ENCODE results near the gene UBXN10.

The UBXN10 gene

GRCh38 chr1:20151906-20152598, 33.8 kb upstream of the UBXN10 start:
- DNase-seq (ENCODE audit: low spot score): peak; percentile 96

GRCh38 chr1:20152599-20152930, 33.3 kb upstream of the UBXN10 start:
- no peak for DNase-seq (ENCODE audit: low spot score)

DNA sequence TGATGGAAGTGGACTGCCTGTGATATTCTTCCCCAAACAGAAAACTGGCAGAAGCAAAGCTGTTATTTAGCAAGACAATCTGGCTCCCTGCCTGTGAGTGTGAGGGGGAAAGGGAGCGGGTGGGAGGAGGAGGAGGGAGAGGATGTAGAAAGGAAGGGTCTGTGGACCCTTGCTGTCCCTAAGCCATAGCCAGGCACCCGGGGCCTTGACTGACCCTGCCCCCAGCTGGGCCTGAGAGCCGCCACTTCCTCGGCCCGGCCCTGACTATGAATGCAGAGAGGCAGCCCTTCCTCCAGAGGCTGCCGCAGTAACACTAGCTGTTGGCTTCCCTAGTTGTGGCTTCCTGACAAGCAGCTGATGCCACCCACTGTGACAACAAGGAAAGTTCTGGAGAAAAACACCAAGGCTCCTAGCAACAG, 32.9 kb upstream of the UBXN10 start:
- DNase-seq (ENCODE audit: low spot score): peak; percentile 60

DNA sequence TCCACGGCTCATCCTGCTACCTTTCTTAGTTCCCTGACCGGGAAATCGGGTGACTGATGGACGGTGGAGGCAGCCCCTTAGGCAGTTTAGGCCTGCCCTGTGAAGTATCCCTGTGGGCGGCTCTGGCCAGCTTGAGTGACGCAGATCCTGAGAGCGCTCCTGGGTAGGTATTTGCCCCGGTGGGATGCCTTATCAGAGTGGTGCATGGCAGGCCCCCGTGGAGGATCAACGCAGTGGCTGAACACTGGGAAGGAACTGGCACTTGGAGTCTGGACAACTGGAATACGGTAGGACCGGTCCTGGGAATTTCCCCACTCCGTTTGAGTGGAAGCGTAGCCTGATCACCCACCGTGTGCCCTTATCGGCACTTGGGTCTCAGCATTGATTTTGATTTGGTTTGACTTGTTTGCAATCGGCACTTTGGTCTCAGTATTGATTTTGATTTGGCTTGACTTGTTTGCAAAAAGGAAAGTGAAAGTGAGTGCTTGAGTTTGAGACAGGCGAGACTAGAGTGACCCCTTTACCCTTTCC, 31.5 kb upstream of the UBXN10 start:
- DNase-seq (ENCODE audit: low spot score): no peak

DNA sequence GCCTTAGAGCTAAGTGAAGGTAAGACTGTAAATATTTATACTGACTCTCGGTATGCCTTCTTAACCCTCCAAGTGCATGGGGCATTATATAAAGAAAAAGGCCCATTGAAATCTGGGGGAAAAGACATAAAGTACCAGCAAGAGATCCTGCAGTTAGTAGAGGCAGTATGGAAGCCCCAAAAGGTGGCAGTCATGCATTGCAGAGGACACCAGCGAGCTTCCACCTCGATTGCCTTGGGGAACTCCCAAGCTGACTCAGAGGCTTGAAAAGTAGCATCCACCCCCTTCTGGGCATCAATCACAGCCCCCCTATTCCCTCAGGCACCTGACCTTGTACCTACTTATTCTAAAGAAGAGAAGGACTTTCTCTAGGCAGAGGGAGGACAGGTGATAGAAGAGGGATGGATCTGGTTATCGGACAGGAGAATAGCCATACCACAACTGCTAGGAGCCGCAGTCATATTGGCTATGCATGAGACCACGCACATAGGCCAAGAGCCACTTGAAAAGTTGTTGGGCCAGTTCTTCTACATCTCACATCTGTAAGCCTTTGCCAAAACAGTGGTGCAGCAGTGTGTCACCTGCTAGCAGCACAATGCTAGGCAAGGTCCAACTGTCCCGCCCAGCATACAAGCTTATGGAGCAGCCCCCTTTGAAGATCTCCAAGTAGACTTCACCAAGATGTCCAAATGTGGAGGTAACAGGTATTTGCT, 27.4 kb upstream of the UBXN10 start:
- DNase-seq (ENCODE audit: low spot score): no peak

DNA sequence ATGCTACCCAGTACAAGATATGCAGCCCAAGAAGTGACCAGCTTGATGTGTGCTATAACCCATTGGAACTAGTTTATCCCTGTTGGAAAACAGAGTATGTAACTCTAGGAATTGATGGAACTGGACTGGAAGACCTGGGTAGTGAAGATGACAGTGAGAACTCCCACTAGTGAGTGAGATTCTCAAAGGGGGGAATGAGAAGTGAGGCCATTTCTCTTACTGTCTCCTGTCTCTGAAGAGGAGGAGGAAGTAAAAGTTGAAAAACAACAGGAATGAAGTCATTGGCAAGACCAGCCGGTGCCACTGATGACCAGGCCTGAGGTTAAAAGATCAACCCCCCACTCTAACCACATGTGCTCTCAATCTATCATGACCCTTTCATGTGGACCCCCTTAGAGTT, 25.9 kb upstream of the UBXN10 start:
- no peak for DNase-seq (ENCODE audit: low spot score)

DNA sequence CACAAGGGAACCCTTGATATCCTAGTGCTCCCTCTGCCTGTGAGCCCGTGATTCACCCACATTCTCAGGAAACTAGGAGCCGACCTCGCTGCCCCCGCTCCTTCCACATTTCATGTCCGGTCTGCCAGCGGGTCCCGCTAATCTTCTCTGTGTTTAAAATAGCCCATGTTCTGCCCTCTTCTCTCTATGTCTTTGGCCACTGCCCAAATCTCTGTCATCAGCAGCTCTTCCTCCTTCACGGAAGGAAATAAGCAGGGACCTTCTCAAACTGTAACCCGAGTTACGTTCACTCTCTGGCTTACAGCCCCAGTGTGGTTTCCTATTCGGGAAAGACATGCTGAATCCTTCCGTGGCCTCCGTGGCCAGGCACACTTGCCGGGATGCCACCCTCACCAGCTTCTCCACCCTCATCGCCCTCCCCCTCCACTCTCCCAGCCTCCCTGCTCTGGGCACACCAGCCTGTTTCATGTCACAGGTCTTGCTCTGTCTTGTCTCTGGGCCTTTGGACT, 21.1 kb upstream of the UBXN10 start:
- no peak for DNase-seq (ENCODE audit: low spot score)

DNA sequence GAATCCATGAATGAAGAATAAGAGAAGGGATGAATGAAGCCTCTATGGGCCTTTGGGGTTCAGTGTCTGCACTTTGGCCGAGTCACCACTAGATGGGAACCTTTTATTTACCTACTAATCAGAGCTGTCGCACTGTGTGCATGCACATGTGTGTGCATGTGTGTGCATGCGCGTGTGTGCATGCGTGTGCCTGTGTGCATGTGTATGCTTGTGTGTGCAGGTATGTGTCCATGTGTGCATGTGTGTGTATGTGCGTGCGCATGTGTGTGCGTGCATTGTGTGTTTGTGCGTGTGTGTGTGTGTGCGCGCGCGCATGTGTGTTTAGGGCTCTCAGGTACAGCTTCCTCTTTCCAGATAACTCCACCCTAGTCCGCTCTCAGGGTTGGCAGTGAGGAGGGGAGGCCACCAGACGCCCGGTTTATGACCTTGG, 20.4 kb upstream of the UBXN10 start:
- no peak for DNase-seq (ENCODE audit: low spot score)

DNA sequence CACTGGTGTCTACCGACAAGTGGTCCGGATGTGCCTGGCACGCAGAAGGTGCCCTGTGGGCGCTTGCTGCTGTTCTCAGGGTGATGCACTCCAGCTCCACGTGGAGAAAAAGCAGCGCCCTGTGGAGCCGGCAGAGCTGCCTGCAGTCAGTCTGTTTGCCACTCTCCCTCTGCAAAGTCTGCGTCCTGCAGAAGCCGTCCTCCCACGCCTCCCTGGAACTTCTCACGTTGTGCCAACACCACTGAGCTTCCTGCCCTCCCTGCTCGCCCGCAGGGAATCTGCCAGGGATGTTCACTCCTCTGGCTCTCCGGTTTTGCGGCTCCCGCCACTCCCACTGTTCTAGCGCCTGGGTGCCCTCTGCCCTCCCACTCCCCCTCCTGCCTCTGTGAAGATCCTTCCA, 19.8 kb upstream of the UBXN10 start:
- DNase-seq (ENCODE audit: low spot score): no peak

GRCh38 chr1:20167126-20167525, 18.8 kb upstream of the UBXN10 start:
- no peak for DNase-seq (ENCODE audit: low spot score)

DNA sequence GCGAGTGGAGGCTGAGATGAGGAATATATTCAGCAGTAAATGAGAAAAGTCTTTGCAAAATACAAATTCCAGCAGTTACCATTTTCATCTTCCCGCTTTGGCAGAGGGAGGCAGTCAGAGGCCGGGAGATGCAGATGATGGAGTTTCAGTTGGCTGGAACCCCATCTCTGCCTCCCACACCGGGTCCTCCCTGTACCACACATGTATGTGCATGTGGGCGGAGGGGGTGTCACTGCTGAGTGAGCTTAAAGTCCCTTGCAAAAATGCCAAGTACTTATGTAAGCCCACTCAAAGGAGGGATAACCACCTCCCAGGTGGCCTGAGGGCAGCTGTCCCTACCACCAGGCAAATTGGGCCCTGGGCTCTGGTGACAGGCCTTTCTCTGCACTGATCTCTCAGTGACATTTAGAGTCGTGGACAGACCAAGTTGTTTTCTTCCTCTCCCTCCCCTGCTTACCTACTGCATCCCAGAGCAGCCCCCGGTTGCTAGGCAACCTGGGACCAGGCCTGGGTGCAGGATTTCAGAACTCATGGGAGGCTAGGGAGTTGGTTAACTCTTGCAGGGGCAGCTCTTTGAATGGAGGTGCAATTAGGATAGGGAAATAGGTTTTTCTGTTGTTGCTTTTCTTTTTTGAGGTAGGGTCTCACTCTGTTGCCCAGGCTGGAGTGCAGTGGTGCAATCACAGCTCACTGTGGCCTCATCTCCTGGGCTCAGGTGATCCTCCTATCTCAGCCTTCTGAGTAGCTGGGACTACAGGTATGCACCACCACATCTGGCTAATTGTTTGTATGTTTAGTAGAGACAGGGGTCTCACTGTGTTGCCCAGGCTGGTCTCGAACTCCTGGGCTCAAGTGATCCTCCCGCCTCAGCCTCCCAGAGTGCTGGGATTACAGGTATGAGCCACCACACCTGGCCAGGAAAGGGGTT, 17.1 kb upstream of the UBXN10 start:
- DNase-seq (ENCODE audit: low spot score): no peak

DNA sequence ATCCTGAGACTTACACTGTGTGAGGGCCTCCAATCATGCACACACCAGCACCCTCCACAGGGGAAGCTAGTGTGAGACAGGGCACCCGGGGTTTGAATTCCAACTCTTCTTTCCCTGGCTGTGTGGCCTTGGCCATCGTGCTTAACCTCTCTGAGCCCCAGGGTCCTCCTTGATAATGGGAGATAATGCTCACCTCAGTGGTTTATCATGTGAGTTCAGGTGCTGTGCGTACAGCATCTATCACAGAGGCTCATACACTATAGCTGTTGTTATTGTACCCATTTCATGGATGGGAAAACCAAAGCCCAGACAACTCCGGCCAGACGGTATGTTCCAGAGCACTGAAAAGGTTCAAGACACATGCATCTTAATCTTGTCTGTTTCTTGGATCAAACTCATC, 16.0 kb upstream of the UBXN10 start:
- no peak for DNase-seq (ENCODE audit: low spot score)

GRCh38 chr1:20172033-20172590, 13.8 kb upstream of the UBXN10 start:
- no peak for DNase-seq (ENCODE audit: low spot score)

- no peak for DNase-seq (ENCODE audit: low spot score)
Observed at GRCh38 chr1:20174937-20175666, 10.8 kb upstream of the UBXN10 start.

GRCh38 chr1:20178634-20179370, 7.1 kb upstream of the UBXN10 start:
- DNase-seq (ENCODE audit: low spot score): no peak

DNA sequence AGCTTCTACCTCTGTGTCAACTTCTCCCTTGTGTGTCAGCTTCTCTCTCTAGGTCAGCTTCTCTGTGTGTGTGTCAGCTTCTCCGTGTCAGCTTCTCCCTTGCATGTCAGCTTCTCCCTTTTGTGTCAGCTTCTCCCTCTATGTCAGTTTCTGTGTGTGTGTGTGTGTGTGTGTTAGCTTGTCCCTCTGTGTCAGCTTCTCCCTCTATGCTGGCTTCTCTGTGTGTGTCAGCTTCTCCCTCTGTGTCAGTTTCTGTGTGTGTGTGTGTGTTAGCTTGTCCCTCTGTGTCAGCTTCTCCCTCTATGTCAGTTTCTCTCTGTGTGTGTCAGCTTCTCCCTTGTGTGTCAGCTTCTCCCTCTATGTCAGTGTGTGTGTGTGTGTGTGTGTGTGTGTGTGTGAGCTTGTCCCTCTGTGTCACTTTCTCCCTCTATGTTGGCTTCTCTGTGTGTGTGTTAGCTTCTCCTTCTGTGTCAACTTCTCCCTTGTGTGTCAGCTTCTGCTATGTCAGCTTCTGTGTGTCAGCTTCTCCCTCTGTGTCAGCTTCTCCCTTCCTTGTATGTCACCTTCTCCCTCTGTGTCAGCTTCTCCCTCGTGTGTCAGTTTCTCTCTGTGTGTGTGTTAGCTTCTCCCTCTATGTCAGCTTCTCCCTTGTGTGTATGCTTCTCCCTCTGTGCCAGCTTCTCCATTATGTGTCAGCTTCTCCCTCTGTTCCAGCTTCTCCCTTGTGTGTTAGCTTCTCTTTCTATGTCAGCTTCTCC, 6.3 kb upstream of the UBXN10 start:
- no peak for DNase-seq (ENCODE audit: low spot score)

DNA sequence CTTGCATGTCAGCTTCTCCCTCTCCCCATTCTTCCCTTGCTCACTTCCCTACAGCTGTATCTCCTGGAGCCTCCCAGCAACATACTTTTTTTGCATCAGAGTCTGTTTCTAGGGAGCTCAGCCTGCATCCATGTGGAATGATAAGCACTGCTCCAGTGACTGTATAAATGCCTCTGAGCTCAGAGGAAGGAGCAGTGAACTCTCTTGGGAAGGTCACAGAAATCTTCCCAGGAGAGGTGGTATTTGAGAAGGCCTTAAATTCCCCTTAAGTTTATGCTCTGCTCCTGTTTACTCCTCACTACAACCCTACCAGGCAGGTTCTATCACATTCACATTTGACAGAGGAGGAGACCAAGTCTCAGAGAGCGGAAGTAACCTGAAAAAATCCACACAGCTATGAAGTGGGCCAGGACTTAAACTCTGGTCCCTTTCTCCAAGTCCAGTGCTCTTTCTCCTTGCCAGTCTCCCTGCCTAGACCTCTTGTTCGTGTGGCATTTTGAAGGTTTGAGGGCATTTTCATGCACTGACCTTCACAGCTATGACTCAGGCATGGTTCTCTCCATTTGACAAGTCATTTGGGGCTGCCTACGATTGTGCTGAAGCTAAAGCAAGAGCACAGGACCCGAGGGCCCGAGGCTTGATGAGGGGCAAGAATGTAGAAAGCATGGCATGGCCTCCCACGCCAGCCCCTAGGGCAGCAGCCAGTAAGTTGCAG, 5.6 kb upstream of the UBXN10 start:
- no peak for DNase-seq (ENCODE audit: low spot score)

GRCh38 chr1:20180844-20181207, 5.1 kb upstream of the UBXN10 start:
- DNase-seq (ENCODE audit: low spot score): no peak

DNA sequence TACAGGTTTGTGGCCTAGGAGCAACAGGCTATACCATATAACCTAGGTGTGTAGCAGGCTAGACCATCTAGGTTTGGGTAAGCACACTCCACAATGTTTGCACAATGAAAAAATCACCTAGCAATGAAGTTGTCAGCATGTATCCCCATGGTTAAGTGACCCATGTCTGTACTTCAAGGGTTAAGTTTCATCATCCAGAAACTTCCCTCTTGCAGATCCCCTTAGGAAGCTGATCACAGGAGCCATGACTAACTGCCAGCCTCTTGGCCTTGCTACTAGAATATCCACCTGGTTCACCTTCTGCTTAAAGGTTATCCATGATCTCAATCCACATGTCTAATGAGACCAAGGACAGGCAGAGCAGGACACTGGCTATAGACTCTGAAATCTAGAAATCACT, 3.5 kb upstream of the UBXN10 start:
- DNase-seq (ENCODE audit: low spot score): no peak

Data from GM03348 (cell line).